Measurements from ENCODE around the gene TOP1. TPM values are rescaled to one million over a fixed set of nuclear protein-coding genes. Genes with fewer than 3 reads are reported as not detected.

TOP1 gene
- total and polyA plus RNA-seq, 2 donors from 2014 or later: 23.4 to 49.9 TPM

- Histone ChIP-seq H3K4me1 (ENCODE audit: control insufficient read depth in 2 of 3, insufficient read depth in 2 of 3, low read depth in 1 of 3, low read length in 3 of 3) (peaks cover 2 to 40% (median 28%) of the 10 kb centered on the region in 3 donors), H3K9me3 (ENCODE audit: control insufficient read depth in 2 of 3, insufficient read depth in 1 of 3, low read length in 3 of 3) (no peaks in the 10 kb centered on the region), H3K27me3 (ENCODE audit: control insufficient read depth, insufficient read depth, low read length) (no peaks in the 10 kb centered on the region), H3K9ac (ENCODE audit: low read length in 3 of 3) (no peak overlapping the region), H3K27ac (ENCODE audit: low read depth in 2 of 2, low read length in 2 of 2) (no peak overlapping the region), H3K4me3 (ENCODE audit: low read length in 3 of 3) (no peak overlapping the region), H3K36me3 (ENCODE audit: control insufficient read depth in 2 of 3, insufficient read depth in 3 of 3, low read length in 3 of 3) (no peaks in the 10 kb centered on the region)
- DNase-seq (no peak), FAIRE-seq (no peak)
- intact Hi-C loops (cut with DNase I): no loop called here
- TF ChIP-seq CTCF (IDR thresholded peaks at IDR 0.05; ENCODE audit: borderline replicate concordance, extremely low read depth, insufficient read depth): no peak
Measured at GRCh38 chr20:41045671-41046070, 17.0 kb downstream of the TOP1 start.

GRCh38 chr20:41046716-41047115, 18.1 kb downstream of the TOP1 start:
- Histone ChIP-seq H3K4me3 (ENCODE audit: low read length in 3 of 3) (peak overlapping the region in 2 of 3 donors; percentile 22 to 33), H3K27ac (ENCODE audit: low read depth in 2 of 2, low read length in 2 of 2) (peak overlapping the region in 1 of 2 donors; percentile 16), H3K9ac (ENCODE audit: low read length in 3 of 3) (no peak overlapping the region), H3K27me3 (ENCODE audit: control insufficient read depth, insufficient read depth, low read length) (no peaks in the 10 kb centered on the region), H3K36me3 (ENCODE audit: control insufficient read depth in 2 of 3, insufficient read depth in 3 of 3, low read length in 3 of 3) (no peaks in the 10 kb centered on the region), H3K4me1 (ENCODE audit: control insufficient read depth in 2 of 3, insufficient read depth in 2 of 3, low read depth in 1 of 3, low read length in 3 of 3) (peaks cover 2 to 49% (median 37%) of the 10 kb centered on the region in 3 donors), H3K9me3 (ENCODE audit: control insufficient read depth in 2 of 3, insufficient read depth in 1 of 3, low read length in 3 of 3) (no peaks in the 10 kb centered on the region)
- intact Hi-C loops (cut with DNase I): no loop called here
- no peak for TF ChIP-seq CTCF (IDR thresholded peaks at IDR 0.05; ENCODE audit: borderline replicate concordance, extremely low read depth, insufficient read depth)
- no peak for FAIRE-seq
- no peak for DNase-seq

GRCh38 chr20:41047279-41047974, 18.8 kb downstream of the TOP1 start:
- peak overlapping the region in 2 of 3 donors; percentile 22 to 33 for H3K4me3 ChIP-seq (ENCODE audit: low read length in 3 of 3)
- peaks cover 2 to 49% (median 40%) of the 10 kb centered on the region in 3 donors for H3K4me1 ChIP-seq (ENCODE audit: control insufficient read depth in 2 of 3, insufficient read depth in 2 of 3, low read depth in 1 of 3, low read length in 3 of 3)
- no peaks in the 10 kb centered on the region for H3K36me3 ChIP-seq (ENCODE audit: control insufficient read depth in 2 of 3, insufficient read depth in 3 of 3, low read length in 3 of 3)
- H3K27ac ChIP-seq (ENCODE audit: low read depth in 2 of 2, low read length in 2 of 2): peak overlapping the region; percentile 29 to 35
- TF ChIP-seq CTCF (IDR thresholded peaks at IDR 0.05; ENCODE audit: borderline replicate concordance, extremely low read depth, insufficient read depth): no peak
- intact Hi-C loops (cut with DNase I): no loop called here
- no peak for DNase-seq
- no peaks in the 10 kb centered on the region for H3K27me3 ChIP-seq (ENCODE audit: control insufficient read depth, insufficient read depth, low read length)
- peak overlapping the region in 1 of 3 donors; percentile 36 for H3K9ac ChIP-seq (ENCODE audit: low read length in 3 of 3)
- H3K9me3 ChIP-seq (ENCODE audit: control insufficient read depth in 2 of 3, insufficient read depth in 1 of 3, low read length in 3 of 3): no peaks in the 10 kb centered on the region
- no peak for FAIRE-seq
